Osteocyte (in vitro differentiated cells): Measurements from ENCODE around the gene DHX29. TPM values are rescaled to one million over a fixed set of nuclear protein-coding genes. Genes with fewer than 3 reads are reported as not detected.

Experiments
- DNase-seq: peaks from one replicate; pipeline ENCODE4 v3.0.0; 2021; ENCODE audit warnings: mixed read lengths; ENCODE audit not compliant: unreplicated experiment; ENCODE audit errors: extremely low spot score
- H3K27ac Mint-ChIP-seq: one replicate; pipeline ENCODE4 v1.8.0; 2021; ENCODE audit warnings: mild to moderate bottlenecking, mixed read lengths; ENCODE audit not compliant: unreplicated experiment
- H3K27me3 Mint-ChIP-seq: one replicate; pipeline ENCODE4 v1.8.0; 2021; ENCODE audit warnings: mixed read lengths; ENCODE audit not compliant: unreplicated experiment
- H3K36me3 Mint-ChIP-seq: one replicate; pipeline ENCODE4 v1.8.0; 2021; ENCODE audit warnings: mixed read lengths; ENCODE audit not compliant: unreplicated experiment
- H3K4me1 Mint-ChIP-seq: one replicate; pipeline ENCODE4 v1.8.0; 2021; ENCODE audit warnings: mixed read lengths; ENCODE audit not compliant: unreplicated experiment
- H3K4me3 Mint-ChIP-seq: one replicate; pipeline ENCODE4 v1.8.0; 2021; ENCODE audit warnings: mild to moderate bottlenecking, moderate library complexity, mixed read lengths; ENCODE audit not compliant: unreplicated experiment
- H3K9me3 Mint-ChIP-seq: one replicate; pipeline ENCODE4 v1.8.0; 2021; ENCODE audit warnings: mixed read lengths; ENCODE audit not compliant: unreplicated experiment
- total RNA-seq: library from RNA; stranded (reverse); gene quantifications from 2 replicates; pipeline ENCODE4 v1.2.1, GENCODE V29; 2021
- TF ChIP-seq, protein P1 (sequence below): fragments of 200-600 bp; sonication (generic); IDR thresholded peaks from 2 replicates; pipeline ENCODE4 v1.5.0; 2021; ENCODE audit warnings: antibody characterized with exemption, mild to moderate bottlenecking, moderate library complexity

The DHX29 gene
- total RNA-seq, 1 donor from 2014 or later: 23.1 TPM

DNA sequence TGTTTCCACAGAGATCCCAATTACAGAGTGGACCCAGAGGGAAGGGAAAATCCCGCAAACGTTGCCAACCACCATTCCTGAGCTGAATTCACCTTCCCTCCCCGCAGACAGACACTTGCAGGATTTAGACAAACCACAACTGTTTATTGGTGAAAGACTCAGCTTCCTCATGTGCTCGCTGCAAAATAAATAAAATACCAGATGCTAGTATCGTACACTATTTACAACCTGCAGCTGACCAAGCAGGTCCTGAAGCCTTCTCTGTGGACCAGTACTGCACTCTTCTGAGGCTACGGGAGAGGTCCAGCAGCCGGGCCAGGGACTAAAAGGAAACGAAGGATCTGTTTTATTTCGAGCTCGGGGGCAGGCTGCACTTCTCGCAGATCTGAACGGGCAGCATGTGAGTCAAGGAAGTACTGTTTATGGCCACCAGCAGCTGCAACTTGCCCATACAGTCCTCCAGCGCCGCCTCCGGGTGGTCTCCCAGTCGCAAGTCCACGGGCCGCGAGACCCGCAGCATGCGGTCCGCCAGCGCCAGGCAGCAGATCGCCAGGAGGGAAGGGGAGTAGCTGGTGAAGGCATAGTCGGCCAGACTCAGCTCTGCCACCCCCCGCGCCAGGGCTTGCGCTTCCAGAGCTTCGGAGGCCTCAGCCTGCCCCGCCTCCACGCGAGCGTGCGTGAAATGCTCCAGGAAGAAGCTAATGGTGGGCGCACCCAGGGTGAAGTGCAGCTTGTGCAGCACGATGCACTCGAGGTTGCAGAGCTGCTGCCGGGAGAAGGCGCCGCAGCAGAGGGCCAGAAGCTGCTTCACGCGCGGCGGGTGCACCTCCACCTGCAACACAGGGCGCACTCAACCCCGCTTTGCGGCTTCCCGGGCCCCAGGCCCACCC lies 76.2 kb downstream of the DHX29 start:
- Mint-ChIP-seq H3K4me3 (peak overlapping the region; percentile 83), H3K9me3 (no peaks in the 10 kb centered on the region), H3K4me1 (peaks cover 32% of the 10 kb centered on the region), H3K27me3 (peaks cover 74% of the 10 kb centered on the region), H3K36me3 (no peaks in the 10 kb centered on the region), H3K27ac (no peak overlapping the region)
- TF ChIP-seq, protein P1, sequence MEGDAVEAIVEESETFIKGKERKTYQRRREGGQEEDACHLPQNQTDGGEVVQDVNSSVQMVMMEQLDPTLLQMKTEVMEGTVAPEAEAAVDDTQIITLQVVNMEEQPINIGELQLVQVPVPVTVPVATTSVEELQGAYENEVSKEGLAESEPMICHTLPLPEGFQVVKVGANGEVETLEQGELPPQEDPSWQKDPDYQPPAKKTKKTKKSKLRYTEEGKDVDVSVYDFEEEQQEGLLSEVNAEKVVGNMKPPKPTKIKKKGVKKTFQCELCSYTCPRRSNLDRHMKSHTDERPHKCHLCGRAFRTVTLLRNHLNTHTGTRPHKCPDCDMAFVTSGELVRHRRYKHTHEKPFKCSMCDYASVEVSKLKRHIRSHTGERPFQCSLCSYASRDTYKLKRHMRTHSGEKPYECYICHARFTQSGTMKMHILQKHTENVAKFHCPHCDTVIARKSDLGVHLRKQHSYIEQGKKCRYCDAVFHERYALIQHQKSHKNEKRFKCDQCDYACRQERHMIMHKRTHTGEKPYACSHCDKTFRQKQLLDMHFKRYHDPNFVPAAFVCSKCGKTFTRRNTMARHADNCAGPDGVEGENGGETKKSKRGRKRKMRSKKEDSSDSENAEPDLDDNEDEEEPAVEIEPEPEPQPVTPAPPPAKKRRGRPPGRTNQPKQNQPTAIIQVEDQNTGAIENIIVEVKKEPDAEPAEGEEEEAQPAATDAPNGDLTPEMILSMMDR: no peak
- no peak for DNase-seq

DNA sequence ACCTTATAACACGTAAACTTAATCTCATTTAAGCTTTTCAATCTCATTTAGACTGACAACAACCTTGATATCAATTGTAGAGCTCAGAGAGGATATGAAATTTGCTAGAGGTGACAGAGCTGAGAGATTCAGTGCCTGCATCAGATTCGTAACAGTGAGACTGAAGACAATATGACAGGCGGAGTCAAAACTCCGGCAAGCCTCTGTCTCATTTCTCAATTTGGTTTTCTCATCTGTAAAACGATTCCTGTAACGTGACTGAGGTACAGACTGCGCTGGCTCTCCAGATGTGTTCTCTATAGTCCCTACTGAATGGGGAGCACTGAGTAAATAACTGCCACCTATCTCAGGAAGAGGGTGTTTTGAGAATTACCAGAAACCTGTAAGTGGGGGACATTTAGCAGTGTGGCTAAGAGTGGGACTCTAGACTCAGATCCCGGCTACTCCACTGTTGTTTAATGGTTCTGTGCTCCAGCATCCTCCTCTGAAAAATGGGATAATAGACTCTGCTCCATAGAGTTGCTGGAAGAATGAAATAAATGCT lies 77.3 kb downstream of the DHX29 start:
- Mint-ChIP-seq H3K27ac (no peak overlapping the region), H3K4me3 (no peak overlapping the region), H3K27me3 (peaks cover 77% of the 10 kb centered on the region), H3K4me1 (peaks cover 33% of the 10 kb centered on the region), H3K36me3 (no peaks in the 10 kb centered on the region), H3K9me3 (no peaks in the 10 kb centered on the region)
- DNase-seq: no peak
- TF ChIP-seq, protein P1: no peak

DNA sequence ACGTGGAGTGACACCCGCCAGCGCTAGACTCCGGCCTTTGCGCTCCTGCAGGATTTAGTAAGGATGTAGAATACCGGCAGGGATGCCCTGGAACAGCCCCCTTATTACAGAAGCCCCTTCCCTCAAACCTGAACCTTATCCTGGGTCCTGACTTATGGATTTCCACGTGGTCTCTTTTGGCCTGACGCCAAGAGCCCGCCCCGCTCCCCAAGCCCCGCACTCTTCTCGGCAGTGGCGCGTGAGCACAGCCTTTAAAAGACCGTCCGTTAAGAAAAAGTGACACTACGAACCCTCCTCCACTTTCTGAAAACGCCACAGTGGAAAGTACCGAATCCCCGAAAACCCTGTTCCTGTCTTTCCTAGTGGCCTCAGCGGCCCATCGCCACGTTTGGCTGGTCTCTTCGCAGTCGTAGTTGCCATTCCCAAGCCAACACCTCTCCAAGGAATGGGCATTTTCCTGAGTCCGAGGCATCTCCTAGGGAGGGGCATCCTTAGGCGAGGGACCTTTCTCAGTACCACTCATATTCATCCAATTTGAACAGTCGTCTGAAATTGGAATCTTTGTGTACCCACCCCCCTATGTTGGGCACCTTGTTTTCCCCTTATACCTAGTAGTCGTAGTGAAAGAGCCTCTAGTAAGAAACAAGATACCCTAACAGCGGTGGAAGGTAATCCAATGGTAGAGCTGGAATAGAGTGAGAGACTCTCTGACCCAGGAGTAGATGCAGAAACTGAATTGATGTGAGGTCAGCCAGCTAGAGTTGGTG lies 79.6 kb downstream of the DHX29 start:
- Mint-ChIP-seq H3K4me3 (peak overlapping the region; percentile 62), H3K36me3 (no peaks in the 10 kb centered on the region), H3K9me3 (no peaks in the 10 kb centered on the region), H3K27me3 (peaks cover 88% of the 10 kb centered on the region), H3K4me1 (peaks cover 36% of the 10 kb centered on the region), H3K27ac (no peak overlapping the region)
- TF ChIP-seq, protein P1: no peak
- DNase-seq: no peak

DNA sequence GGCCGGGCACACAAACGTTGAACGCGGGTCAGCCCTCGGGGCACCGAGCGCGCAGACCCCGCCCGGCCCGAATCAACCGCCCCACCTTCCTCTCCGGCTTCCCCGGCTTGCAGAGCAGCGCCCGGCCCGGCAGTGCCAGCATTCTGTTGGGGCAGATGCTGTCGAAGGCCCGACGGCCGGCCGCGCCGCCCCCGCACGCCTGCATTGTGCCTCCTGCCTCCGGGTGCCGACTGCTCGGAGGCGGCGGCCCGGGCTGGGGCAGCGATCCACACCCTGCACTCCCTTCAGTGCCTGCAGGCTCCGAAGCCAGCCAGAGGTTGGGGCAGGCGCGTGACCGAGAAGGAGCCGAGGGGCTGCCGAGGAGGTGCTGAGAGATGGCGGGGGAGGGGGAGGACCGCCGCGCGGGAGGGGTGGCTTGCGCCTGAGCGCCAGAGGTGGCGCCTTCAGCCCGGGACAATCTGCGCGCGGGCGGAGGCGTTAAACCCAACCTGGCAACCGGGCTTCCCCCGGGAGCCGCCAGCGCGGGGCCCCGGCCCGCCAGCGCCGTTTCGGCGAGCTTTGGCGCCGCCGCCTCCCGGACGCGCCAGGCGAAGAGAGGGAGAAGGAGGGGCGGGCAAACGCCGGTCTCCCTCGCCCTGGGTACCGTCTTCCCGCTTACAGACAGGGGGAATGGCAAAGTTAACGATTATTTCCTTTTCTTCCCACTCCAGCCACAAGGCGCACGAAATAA lies 80.4 kb downstream of the DHX29 start, which contains the start of gene MCIDAS:
Gene MCIDAS (minus strand): TSS at position 382 of the 730 bp plus-strand sequence. CDS start 177 bp downstream, at position 205.
- TF ChIP-seq, protein P1: peak; percentile 36
- Mint-ChIP-seq H3K4me1 (peaks cover 34% of the 10 kb centered on the region), H3K36me3 (no peaks in the 10 kb centered on the region), H3K4me3 (peak within 1 kb of the TSS; percentile 62), H3K9me3 (no peaks in the 10 kb centered on the region), H3K27me3 (peaks cover 89% of the 10 kb centered on the region), H3K27ac (no peak within 1 kb of the TSS)
- no peak for DNase-seq
